Stomach (tissue), 9 donors: ENCODE measurements around the gene PRSS53. TPM values are rescaled to one million over a fixed set of nuclear protein-coding genes. Genes with fewer than 3 reads are reported as not detected.
A peak's percentile ranks its signal among the peaks of the same experiment; 100 is the strongest.

Source experiments
- DNase-seq, 2 donors: peaks; one replicate each; pipeline versions ENCODE4 v3.0.0 to v3.0.0-alpha.2; 2013 to 2019
- H3K27ac ChIP-seq, 5 donors: fragments of 200-600 bp in 4 of 5; sonication (generic) in 4 of 5; one replicate each; pipeline ENCODE4 v1.5.1; 2013 to 2019; ENCODE audit warnings: mild to moderate bottlenecking in 1 of 5, moderate library complexity in 1 of 5
- H3K27me3 ChIP-seq, 3 donors: fragments of 200-600 bp; sonication (generic); one replicate each; pipeline ENCODE4 v1.5.1; 2017 to 2019; ENCODE audit warnings: mixed run types in 1 of 3
- H3K36me3 ChIP-seq, 4 donors: fragments of 200-600 bp; sonication (generic); 1 replicate in 3 of 4; 2 replicates in 1 of 4; pipeline ENCODE4 v1.5.1; 2016 to 2019
- H3K4me1 ChIP-seq, 4 donors: fragments of 200-600 bp; sonication (generic); one replicate each; pipeline ENCODE4 v1.5.1; 2016 to 2019
- H3K4me3 ChIP-seq, 4 donors: fragments of 200-600 bp; sonication (generic) in 3 of 4; one replicate each; pipeline ENCODE4 v1.5.1; 2016 to 2019; ENCODE audit warnings: mild to moderate bottlenecking in 1 of 4
- H3K9me3 ChIP-seq, 4 donors: fragments of 200-600 bp; sonication (generic); one replicate each; pipeline ENCODE4 v1.5.1; 2016 to 2019
- EP300 ChIP-seq: sonication (generic); formaldehyde crosslinking; IDR thresholded peaks from one replicate; pipeline ENCODE4 v1.6.1; 2017; ENCODE audit warnings: antibody characterized with exemption
- POLR2A ChIP-seq, 4 donors: fragments of 450-650 bp; IDR thresholded peaks; one replicate each; pipeline ENCODE4 v1.6.1; 2016; ENCODE audit warnings: antibody characterized with exemption in 4 of 4, control low read depth in 2 of 4, mild to moderate bottlenecking in 1 of 4, moderate library complexity in 1 of 4
- POLR2AphosphoS5 ChIP-seq, 3 donors: sonication (generic); formaldehyde crosslinking; IDR thresholded peaks; one replicate each; pipeline ENCODE4 v1.6.1; 2016; ENCODE audit warnings: antibody characterized with exemption in 3 of 3
- WGBS, 5 donors: extraction: QIAGEN DNeasy Blood & Tissue Kit in 3 of 5; methylation state at CpG; one replicate each; pipeline versions ENCODE4 v1.1.5 to v1.1.7; 2013 to 2018; 5-methylcytosine and 5-hydroxymethylcytosine counted together
- intact Hi-C: fragments of 100-400 bp; cut with DNase I; formaldehyde crosslinking; loops from one replicate; pipeline ENCODE4 v1.15.1; 2023; ENCODE audit warnings: low total_unique reads
- polyA plus RNA-seq, 3 donors: library from polyadenylated mRNA; stranded (reverse); fragments of 200-250 nt; gene quantifications; one replicate each; pipeline ENCODE4 v1.2.3, GENCODE V29; 2013
- total RNA-seq, 5 donors: library from RNA; depleted of rRNA; stranded (reverse); fragments of >200 nt; gene quantifications; one replicate each; pipeline versions ENCODE4 v1.1.0 to v1.2.3, GENCODE V29; 2014 to 2016
- TF ChIP-seq, protein P1 (sequence below), 7 experiments: fragments of 450-650 bp in 4 of 7; fragments of 200-600 bp in 3 of 7; sonication (generic) in 3 of 7; IDR thresholded peaks; one replicate each; pipeline ENCODE4 v1.5.1; 2016 to 2019; ENCODE audit warnings: antibody characterized with exemption in 7 of 7, control low read depth in 2 of 7, mild to moderate bottlenecking in 1 of 7
- donor health status: healthy with polysubstance abuse.
- donor health status: Bipolar disorder and iron deficiency.
- donor health status: healthy.

PRSS53 gene
- total and polyA plus RNA-seq, 8 donors: 0.46 to 5.3 (median 1.3) TPM; not detected in 1

- DNase-seq: no peak
- Histone ChIP-seq H3K4me3 (no peak overlapping the region), H3K4me1 (peaks cover 57 to 82% (median 71%) of the 10 kb centered on the region in 4 donors), H3K9me3 (no peaks in the 10 kb centered on the region), H3K36me3 (peaks cover 36 to 88% (median 71%) of the 10 kb centered on the region in 4 donors), H3K27ac (peak overlapping the region; percentile 88 to 97 (median 91)), H3K27me3 (no peaks in the 10 kb centered on the region)
- intact Hi-C loops: no loop called here
- TF ChIP-seq POLR2A (IDR thresholded peaks at IDR 0.05) (no peak), POLR2AphosphoS5 (IDR thresholded peaks at IDR 0.05) (no peak), EP300 (no peak)
- TF ChIP-seq, protein P1, sequence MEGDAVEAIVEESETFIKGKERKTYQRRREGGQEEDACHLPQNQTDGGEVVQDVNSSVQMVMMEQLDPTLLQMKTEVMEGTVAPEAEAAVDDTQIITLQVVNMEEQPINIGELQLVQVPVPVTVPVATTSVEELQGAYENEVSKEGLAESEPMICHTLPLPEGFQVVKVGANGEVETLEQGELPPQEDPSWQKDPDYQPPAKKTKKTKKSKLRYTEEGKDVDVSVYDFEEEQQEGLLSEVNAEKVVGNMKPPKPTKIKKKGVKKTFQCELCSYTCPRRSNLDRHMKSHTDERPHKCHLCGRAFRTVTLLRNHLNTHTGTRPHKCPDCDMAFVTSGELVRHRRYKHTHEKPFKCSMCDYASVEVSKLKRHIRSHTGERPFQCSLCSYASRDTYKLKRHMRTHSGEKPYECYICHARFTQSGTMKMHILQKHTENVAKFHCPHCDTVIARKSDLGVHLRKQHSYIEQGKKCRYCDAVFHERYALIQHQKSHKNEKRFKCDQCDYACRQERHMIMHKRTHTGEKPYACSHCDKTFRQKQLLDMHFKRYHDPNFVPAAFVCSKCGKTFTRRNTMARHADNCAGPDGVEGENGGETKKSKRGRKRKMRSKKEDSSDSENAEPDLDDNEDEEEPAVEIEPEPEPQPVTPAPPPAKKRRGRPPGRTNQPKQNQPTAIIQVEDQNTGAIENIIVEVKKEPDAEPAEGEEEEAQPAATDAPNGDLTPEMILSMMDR (IDR thresholded peaks at IDR 0.05): no peak
- WGBS, 5 donors: 25 to 49% (median 36%) methylated on average over 19 to 29 of the region's 29 CpGs
These were observed 41.0 kb upstream of the PRSS53 start for GRCh38 chr16:31129568-31130335.

- no peaks in the 10 kb centered on the region for H3K9me3 ChIP-seq
These were observed 40.2 kb upstream of the PRSS53 start for GRCh38 chr16:31128711-31129567.

DNA sequence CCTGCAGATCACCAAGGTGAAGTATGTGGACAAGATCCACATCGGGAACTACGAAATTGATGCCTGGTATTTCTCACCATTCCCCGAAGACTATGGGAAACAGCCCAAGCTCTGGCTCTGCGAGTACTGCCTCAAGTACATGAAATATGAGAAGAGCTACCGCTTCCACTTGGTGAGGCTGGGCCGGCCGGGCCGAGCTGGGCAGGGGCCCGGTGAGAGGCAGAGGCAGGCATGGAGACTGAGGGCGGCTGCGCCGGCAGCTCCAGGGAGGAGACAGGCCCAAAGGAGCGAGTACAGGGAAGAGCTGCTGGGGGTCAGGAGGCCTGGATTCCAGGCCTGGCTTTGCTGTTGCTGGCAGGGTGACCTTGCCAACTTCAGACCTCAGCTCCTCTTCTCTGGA is 38.4 kb upstream of the PRSS53 start:
- H3K27me3 ChIP-seq: no peaks in the 10 kb centered on the region
- no peak overlapping the region for H3K4me3 ChIP-seq
- peaks cover 48 to 61% (median 53%) of the 10 kb centered on the region in 4 donors for H3K4me1 ChIP-seq
- WGBS, 5 donors: 40 to 74% (median 70%) methylated on average over 13 of the region's 13 CpGs
- H3K36me3 ChIP-seq: peaks cover 49 to 98% (median 84%) of the 10 kb centered on the region in 4 donors
- TF ChIP-seq POLR2A (IDR thresholded peaks at IDR 0.05) (no peak), EP300 (no peak), POLR2AphosphoS5 (IDR thresholded peaks at IDR 0.05) (no peak)
- TF ChIP-seq, protein P1 (IDR thresholded peaks at IDR 0.05): no peak
- H3K27ac ChIP-seq: peak overlapping the region; percentile 88 to 97 (median 91)
- DNase-seq: peak in 1 of 2 donors; percentile 2
- no peaks in the 10 kb centered on the region for H3K9me3 ChIP-seq
- intact Hi-C loops: no loop called here

More at GRCh38 chr16:31128711-31129567, 40.2 kb upstream of the PRSS53 start:
- TF ChIP-seq POLR2AphosphoS5 (IDR thresholded peaks at IDR 0.05) (peak in 2 of 3 donors; percentile 83 to 91), EP300 (no peak), POLR2A (IDR thresholded peaks at IDR 0.05) (peak in 1 of 4 donors; percentile 50)
- TF ChIP-seq, protein P1 (IDR thresholded peaks at IDR 0.05): no peak
- peaks cover 36 to 95% (median 77%) of the 10 kb centered on the region in 4 donors for H3K36me3 ChIP-seq
- WGBS, 5 donors: 29 to 48% (median 41%) methylated on average over 11 to 14 of the region's 14 CpGs
- H3K27me3 ChIP-seq: no peaks in the 10 kb centered on the region
- no peak overlapping the region for H3K4me3 ChIP-seq
- peak; percentile 76 to 82 for DNase-seq
- H3K4me1 ChIP-seq: peaks cover 55 to 78% (median 68%) of the 10 kb centered on the region in 4 donors
- peak overlapping the region; percentile 88 to 97 (median 91) for H3K27ac ChIP-seq
- intact Hi-C loops: no loop called here

GRCh38 chr16:31125844-31126243 is 37.1 kb upstream of the PRSS53 start:
- intact Hi-C loops: no loop called here
- TF ChIP-seq POLR2A (IDR thresholded peaks at IDR 0.05) (no peak), EP300 (no peak)
- H3K4me1 ChIP-seq: peaks cover 40 to 48% (median 42%) of the 10 kb centered on the region in 4 donors
- no peak for DNase-seq
- WGBS, 5 donors: 80 to 92% (median 90%) methylated on average over 3 of the region's 3 CpGs
- no peaks in the 10 kb centered on the region for H3K9me3 ChIP-seq
- H3K4me3 ChIP-seq: no peak overlapping the region
- H3K36me3 ChIP-seq: peaks cover 46 to 98% (median 84%) of the 10 kb centered on the region in 4 donors
- peak overlapping the region in 4 of 5 donors; percentile 6 to 97 (median 89) for H3K27ac ChIP-seq
- no peaks in the 10 kb centered on the region for H3K27me3 ChIP-seq
